SK-MEL-5 (cell line): ENCODE measurements around the gene EIF3L. TPM values are rescaled to one million over a fixed set of nuclear protein-coding genes. Genes with fewer than 3 reads are reported as not detected.
A peak's percentile ranks its signal among the peaks of the same experiment; 100 is the strongest.

ENCODE experiments used
- DNase-seq: peaks from one replicate; pipeline ENCODE4 v3.0.0-alpha.2; 2016; ENCODE audit warnings: low read depth, low spot score
- in situ Hi-C: cut with HindIII; loops from 2 replicates; pipeline ENCODE4 v1.10.0; 2016; ENCODE audit warnings: low sequenced_read_pairs, high pct_unique_total_duplicates, low pct_unique_long_range_greater_than_20kb
- total RNA-seq: library from RNA; depleted of rRNA; stranded (reverse); fragments of >200 nt; shearing (Covaris generic); gene quantifications from 2 replicates; pipeline ENCODE4 v1.2.3, GENCODE V29; 2014

EIF3L gene
- total RNA-seq, 1 experiment from 2014 or later, result 804 TPM

GRCh38 chr22:37812869-37813678 lies 36.1 kb upstream of the EIF3L start:
- in situ Hi-C loops, result no loop called here
- no peak for DNase-seq

GRCh38 chr22:37815593-37815992 lies 33.6 kb upstream of the EIF3L start:
- no peak for DNase-seq
- in situ Hi-C loops, result no loop called here

- DNase-seq, result no peak
- in situ Hi-C loops, result no loop called here
Measured at GRCh38 chr22:37816543-37817180, 32.6 kb upstream of the EIF3L start.

- in situ Hi-C loops, result no loop called here
- DNase-seq, result peak; percentile 83
Measured at GRCh38 chr22:37817705-37818408, 31.4 kb upstream of the EIF3L start.

GRCh38 chr22:37818409-37819104 lies 30.7 kb upstream of the EIF3L start:
- no peak for DNase-seq

GRCh38 chr22:37819105-37819433 lies 30.1 kb upstream of the EIF3L start:
- in situ Hi-C loops, result no loop called here
- no peak for DNase-seq

More at GRCh38 chr22:37818409-37819104, 30.7 kb upstream of the EIF3L start:
- in situ Hi-C loops, result no loop called here

- DNase-seq, result no peak
- in situ Hi-C loops, result no loop called here
Measured at GRCh38 chr22:37820350-37820749, 28.9 kb upstream of the EIF3L start.

- in situ Hi-C loops, result no loop called here
- peak; percentile 38 for DNase-seq
Measured at GRCh38 chr22:37822079-37822833, 27.0 kb upstream of the EIF3L start.

GRCh38 chr22:37823134-37823985 lies 25.9 kb upstream of the EIF3L start, which contains the start of gene GALR3:
Gene GALR3 (plus strand): TSS chr22:37823382. CDS start chr22:37823407, 25 bp downstream.
- DNase-seq, result no peak
- in situ Hi-C loops, result no loop called here

- in situ Hi-C loops, result no loop called here
Measured at GRCh38 chr22:37824674-37825641, 24.3 kb upstream of the EIF3L start.

GRCh38 chr22:37827056-37827455 lies 22.2 kb upstream of the EIF3L start:
- DNase-seq, result no peak
- in situ Hi-C loops, result no loop called here

More at GRCh38 chr22:37824674-37825641, 24.3 kb upstream of the EIF3L start:
- DNase-seq, result no peak

- in situ Hi-C loops, result no loop called here
- no peak for DNase-seq
Measured at GRCh38 chr22:37830093-37830842, 19.0 kb upstream of the EIF3L start.

- no peak for DNase-seq
- in situ Hi-C loops, result no loop called here
Measured at GRCh38 chr22:37831472-37831871, 17.7 kb upstream of the EIF3L start.

- DNase-seq, result no peak
- in situ Hi-C loops, result no loop called here
Measured at GRCh38 chr22:37832022-37832857, 17.0 kb upstream of the EIF3L start.
